Body of pancreas (tissue), 4 donors: ENCODE data around the gene CHSY1. TPM values are rescaled to one million over a fixed set of nuclear protein-coding genes. Genes with fewer than 3 reads are reported as not detected.

Experiments
- ATAC-seq: fragments of 150-250 bp; one replicate; pipeline ENCODE4 v1.9.1; 2016
- DNase-seq, 4 donors: peaks; one replicate each; pipeline ENCODE4 v3.0.0-alpha.2; 2019
- H3K27ac ChIP-seq, 4 donors: fragments of 200-600 bp; sonication (generic); 1 replicate in 3 of 4; 2 replicates in 1 of 4; pipeline versions ENCODE4 v1.5.1 to v1.6.1; 2016 to 2019; ENCODE audit warnings: mild to moderate bottlenecking in 1 of 4, mixed read lengths in 1 of 4, moderate library complexity in 1 of 4
- H3K27me3 ChIP-seq, 2 donors: fragments of 200-600 bp; sonication (generic); one replicate each; pipeline ENCODE4 v1.6.0; 2016; ENCODE audit warnings: mild to moderate bottlenecking in 1 of 2
- H3K36me3 ChIP-seq, 2 donors: fragments of 200-600 bp; sonication (generic); replicated peaks in 1 of 2; 2 replicates each; pipeline ENCODE4 v1.5.1; 2016; ENCODE audit warnings: low read depth in 2 of 2; ENCODE audit not compliant: insufficient read depth in 1 of 2
- H3K4me1 ChIP-seq: fragments of 200-600 bp; sonication (generic); one replicate; pipeline ENCODE4 v1.6.0; 2016
- H3K4me3 ChIP-seq, 2 donors: fragments of 200-600 bp; sonication (generic); 1 replicate in 1 of 2; 2 replicates in 1 of 2; pipeline ENCODE4 v1.5.1; 2016 to 2019
- H3K9me3 ChIP-seq, 3 donors: fragments of 200-600 bp; sonication (generic); 1 replicate in 2 of 3; 2 replicates in 1 of 3; pipeline ENCODE4 v1.5.1; 2016
- POLR2A ChIP-seq, 3 donors: fragments of 450-650 bp; IDR thresholded peaks; one replicate each; pipeline ENCODE4 v1.6.1; 2016; ENCODE audit warnings: antibody characterized with exemption in 3 of 3, mild to moderate bottlenecking in 2 of 3
- WGBS, 2 donors: methylation state at CpG; one replicate each; pipeline ENCODE4 v1.1.5; 2017; 5-methylcytosine and 5-hydroxymethylcytosine counted together
- intact Hi-C: fragments of 100-400 bp; cut with DNase I; formaldehyde crosslinking; loops from one replicate; pipeline ENCODE4 v1.15.1; 2023
- total RNA-seq, 2 donors: library from RNA; depleted of rRNA; stranded (reverse); fragments of >200 nt; gene quantifications; one replicate each; pipeline ENCODE4 v1.1.0, GENCODE V29; 2016
- TF ChIP-seq, protein P1 (sequence below), 7 experiments: fragments of 450-650 bp in 4 of 7; fragments of 200-600 bp in 3 of 7; sonication (generic) in 3 of 7; IDR thresholded peaks; one replicate each; pipeline ENCODE4 v1.5.1; 2016 to 2019; ENCODE audit warnings: antibody characterized with exemption in 7 of 7

The CHSY1 gene
- total RNA-seq, 2 donors from 2014 or later, result 7.8 to 12.2 TPM

DNA sequence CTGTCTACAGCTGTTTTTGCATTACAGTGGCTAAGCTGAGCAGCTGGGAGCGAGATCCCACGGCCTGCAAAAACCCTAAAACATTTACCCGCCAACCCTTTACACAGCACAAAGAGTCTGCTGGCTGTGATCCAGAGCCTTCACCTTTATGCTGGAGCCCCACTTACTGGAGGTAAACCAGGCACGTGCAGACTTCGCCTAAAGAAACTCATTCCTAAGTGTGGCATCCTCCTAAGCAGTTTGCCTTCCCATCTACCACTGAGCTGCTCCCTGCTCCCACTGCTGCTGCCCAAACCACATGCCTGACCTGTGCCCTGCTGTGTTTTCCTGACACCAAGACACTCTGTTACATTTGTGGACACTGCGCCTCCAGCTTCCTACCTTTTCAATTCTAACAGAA lies 53.0 kb downstream of the CHSY1 start:
- ATAC-seq, result no peak
- 82 to 88% methylated on average over 6 of the region's 6 CpGs for WGBS, 2 donors

DNA sequence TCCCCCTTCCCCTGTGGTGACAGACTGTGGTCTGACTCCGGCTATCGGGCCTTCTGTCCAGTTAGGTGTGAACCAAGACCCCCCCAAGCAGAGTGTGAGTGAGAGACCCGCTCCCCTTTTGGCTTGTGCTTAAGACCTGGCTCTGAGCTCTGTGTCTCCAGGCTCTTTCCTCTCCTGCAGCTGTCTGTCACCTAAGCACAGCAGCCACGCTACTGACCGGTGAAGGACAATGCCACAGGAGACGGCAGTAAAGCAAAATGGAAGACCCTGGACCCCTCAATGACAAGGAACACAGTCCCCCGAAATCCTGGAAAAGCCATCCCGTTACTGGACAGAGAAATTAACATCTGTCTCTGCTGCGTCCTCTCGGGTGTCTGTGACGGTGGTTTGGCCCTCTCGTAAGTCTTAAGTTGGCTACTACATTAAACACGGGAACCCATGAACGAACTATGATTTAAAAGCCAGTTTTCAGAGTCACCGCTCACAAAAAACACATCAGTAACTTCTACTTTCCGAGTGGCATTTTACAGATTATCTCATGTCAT lies 53.7 kb downstream of the CHSY1 start:
- TF ChIP-seq, protein P1, sequence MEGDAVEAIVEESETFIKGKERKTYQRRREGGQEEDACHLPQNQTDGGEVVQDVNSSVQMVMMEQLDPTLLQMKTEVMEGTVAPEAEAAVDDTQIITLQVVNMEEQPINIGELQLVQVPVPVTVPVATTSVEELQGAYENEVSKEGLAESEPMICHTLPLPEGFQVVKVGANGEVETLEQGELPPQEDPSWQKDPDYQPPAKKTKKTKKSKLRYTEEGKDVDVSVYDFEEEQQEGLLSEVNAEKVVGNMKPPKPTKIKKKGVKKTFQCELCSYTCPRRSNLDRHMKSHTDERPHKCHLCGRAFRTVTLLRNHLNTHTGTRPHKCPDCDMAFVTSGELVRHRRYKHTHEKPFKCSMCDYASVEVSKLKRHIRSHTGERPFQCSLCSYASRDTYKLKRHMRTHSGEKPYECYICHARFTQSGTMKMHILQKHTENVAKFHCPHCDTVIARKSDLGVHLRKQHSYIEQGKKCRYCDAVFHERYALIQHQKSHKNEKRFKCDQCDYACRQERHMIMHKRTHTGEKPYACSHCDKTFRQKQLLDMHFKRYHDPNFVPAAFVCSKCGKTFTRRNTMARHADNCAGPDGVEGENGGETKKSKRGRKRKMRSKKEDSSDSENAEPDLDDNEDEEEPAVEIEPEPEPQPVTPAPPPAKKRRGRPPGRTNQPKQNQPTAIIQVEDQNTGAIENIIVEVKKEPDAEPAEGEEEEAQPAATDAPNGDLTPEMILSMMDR (IDR thresholded peaks at IDR 0.05), result no peak
- no peak for TF ChIP-seq POLR2A (IDR thresholded peaks at IDR 0.05)
- Histone ChIP-seq H3K9me3 (no peaks in the 10 kb centered on the region), H3K36me3 (no peaks in the 10 kb centered on the region), H3K27me3 (no peaks in the 10 kb centered on the region), H3K27ac (peak overlapping the region in 1 of 4 donors; percentile 33), H3K4me3 (no peak overlapping the region), H3K4me1 (peaks cover 13% of the 10 kb centered on the region)
- 87 to 93% methylated on average over 15 to 16 of the region's 16 CpGs for WGBS, 2 donors
- ATAC-seq (no peak), DNase-seq (no peak)
- intact Hi-C loops, result no loop called here

More for the DNA sequence above, 53.0 kb downstream of the CHSY1 start:
- H3K36me3 ChIP-seq, result no peaks in the 10 kb centered on the region
- intact Hi-C loops, result no loop called here
- H3K4me3 ChIP-seq, result no peak overlapping the region
- peaks cover 13% of the 10 kb centered on the region for H3K4me1 ChIP-seq
- H3K27me3 ChIP-seq, result no peaks in the 10 kb centered on the region
- no peaks in the 10 kb centered on the region for H3K9me3 ChIP-seq
- DNase-seq, result no peak
- H3K27ac ChIP-seq, result peak overlapping the region in 2 of 4 donors; percentile 33 to 54
- TF ChIP-seq POLR2A (IDR thresholded peaks at IDR 0.05), result no peak
- TF ChIP-seq, protein P1 (IDR thresholded peaks at IDR 0.05), result no peak

DNA sequence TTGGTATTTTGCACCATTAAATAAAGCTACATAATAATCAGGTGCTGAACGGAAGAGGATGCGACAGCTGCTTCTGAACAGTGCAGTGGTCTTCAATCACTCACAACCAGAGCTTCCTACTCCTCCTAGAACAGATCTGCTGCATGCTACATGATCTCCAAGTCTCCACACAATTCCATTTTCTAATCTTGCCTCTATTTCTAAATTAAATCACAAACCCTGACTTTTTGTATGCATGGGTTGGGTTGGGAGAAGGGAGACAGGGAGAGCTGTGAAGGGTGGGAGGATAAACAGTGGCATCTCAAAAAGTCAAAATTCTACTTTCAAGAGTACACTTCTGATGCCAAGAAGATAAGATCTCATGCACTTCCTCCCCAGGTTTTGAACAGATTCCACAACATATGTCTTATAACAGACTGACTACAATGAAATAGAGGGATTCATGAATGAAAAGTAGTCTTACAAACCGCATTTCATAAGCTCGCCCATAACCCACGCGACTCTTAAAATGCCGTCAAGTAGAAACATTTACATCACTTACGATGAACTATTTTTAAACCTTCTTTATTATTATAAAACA lies 57.2 kb downstream of the CHSY1 start:
- H3K4me1 ChIP-seq, result peaks cover 13% of the 10 kb centered on the region

DNA sequence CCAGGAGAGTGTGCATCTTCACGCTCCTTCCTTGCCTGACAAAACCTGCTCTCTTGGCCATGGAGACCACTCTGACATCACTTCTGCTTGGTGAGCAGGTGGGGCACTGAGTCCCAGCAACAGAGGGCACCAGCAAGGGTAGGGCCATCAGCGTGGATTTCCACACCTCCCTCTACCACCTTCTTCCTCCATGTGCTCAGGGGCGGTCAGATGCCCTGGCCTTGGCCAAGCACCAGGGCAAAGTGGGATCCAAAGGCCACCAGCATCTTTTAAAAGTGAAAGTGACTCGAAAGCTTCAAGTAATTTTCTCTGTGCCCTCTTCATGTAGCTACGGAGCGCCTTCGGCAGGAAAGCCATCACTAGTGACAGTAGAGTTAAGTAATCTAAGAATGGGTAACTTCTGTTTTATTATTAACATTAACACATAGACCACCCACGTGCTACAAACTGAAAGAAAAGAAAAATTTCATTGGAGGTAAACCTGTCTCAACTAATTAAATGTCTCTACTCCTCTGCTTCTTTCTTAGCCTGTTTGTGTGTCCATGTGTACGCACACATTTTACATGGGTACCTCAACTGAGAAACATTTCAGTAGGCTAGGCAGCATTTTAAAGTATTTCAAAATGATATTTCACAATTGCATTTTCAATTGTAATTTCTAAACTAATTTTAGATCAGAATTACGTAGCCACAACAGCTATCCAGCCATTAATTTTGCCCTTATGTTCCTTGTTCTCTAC lies 57.9 kb downstream of the CHSY1 start:
- TF ChIP-seq POLR2A (IDR thresholded peaks at IDR 0.05), result no peak
- TF ChIP-seq, protein P1 (IDR thresholded peaks at IDR 0.05), result no peak
- DNase-seq (no peak), ATAC-seq (no peak)
- no peaks in the 10 kb centered on the region for H3K27me3 ChIP-seq
- peaks cover 13% of the 10 kb centered on the region for H3K4me1 ChIP-seq
- H3K36me3 ChIP-seq, result no peaks in the 10 kb centered on the region
- H3K27ac ChIP-seq, result peak overlapping the region in 2 of 4 donors; percentile 46 to 49
- H3K9me3 ChIP-seq, result no peaks in the 10 kb centered on the region
- intact Hi-C loops, result no loop called here
- H3K4me3 ChIP-seq, result no peak overlapping the region
- 73 to 78% methylated on average over 10 of the region's 10 CpGs for WGBS, 2 donors

More for the DNA sequence above, 57.2 kb downstream of the CHSY1 start:
- H3K4me3 ChIP-seq, result no peak overlapping the region
- H3K27me3 ChIP-seq, result no peaks in the 10 kb centered on the region
- no peak for DNase-seq
- H3K27ac ChIP-seq, result no peak overlapping the region
- ATAC-seq, result no peak
- TF ChIP-seq POLR2A (IDR thresholded peaks at IDR 0.05), result no peak
- TF ChIP-seq, protein P1 (IDR thresholded peaks at IDR 0.05), result no peak
- WGBS, 2 donors, result 83 to 94% methylated on average over 8 of the region's 8 CpGs
- no peaks in the 10 kb centered on the region for H3K36me3 ChIP-seq
- no peaks in the 10 kb centered on the region for H3K9me3 ChIP-seq
- intact Hi-C loops, result no loop called here
